Retina (tissue), 1 donor: ENCODE measurements around the gene ZNF207.
"Not testable (repeated sequence)": the region's sequence is repeated elsewhere in the genome, so short reads cannot be mapped to it uniquely, and the experiment has no call there.

ENCODE experiments used
- DNase-seq: peaks from one replicate; pipeline ENCODE4 v3.0.0-alpha.2; 2016

The ZNF207 gene

GRCh38 chr17:32349854-32350665 is at the start of gene ZNF207:
Gene ZNF207 (plus strand): TSS chr17:32350157. CDS start chr17:32350286, 129 bp downstream.
- DNase-seq = peak; percentile 97

GRCh38 chr17:32302037-32302436 is 47.9 kb upstream of the ZNF207 start:
- no peak for DNase-seq

- DNase-seq = peak; percentile 50
These were observed 46.9 kb upstream of the ZNF207 start for GRCh38 chr17:32302860-32303649.

- DNase-seq = no peak
These were observed 46.1 kb upstream of the ZNF207 start for GRCh38 chr17:32303781-32304288.

GRCh38 chr17:32305049-32305448 is 44.9 kb upstream of the ZNF207 start:
- DNase-seq = no peak

GRCh38 chr17:32307658-32308057 is 42.3 kb upstream of the ZNF207 start:
- DNase-seq = peak; percentile 51

GRCh38 chr17:32311028-32311536 is 38.9 kb upstream of the ZNF207 start:
- DNase-seq = peak; percentile 72

GRCh38 chr17:32314636-32315035 is 35.3 kb upstream of the ZNF207 start:
- no peak for DNase-seq

GRCh38 chr17:32315171-32315570 is 34.8 kb upstream of the ZNF207 start:
- no peak for DNase-seq

GRCh38 chr17:32316653-32317052 is 33.3 kb upstream of the ZNF207 start:
- DNase-seq = not testable (repeated sequence)

- no peak for DNase-seq
These were observed 32.6 kb upstream of the ZNF207 start for GRCh38 chr17:32317353-32317752.

- DNase-seq = no peak
These were observed 31.9 kb upstream of the ZNF207 start for GRCh38 chr17:32318071-32318470.

- peak; percentile 85 for DNase-seq
These were observed 30.4 kb upstream of the ZNF207 start for GRCh38 chr17:32319548-32319905.

GRCh38 chr17:32320080-32320479 is 29.9 kb upstream of the ZNF207 start:
- DNase-seq = not testable (repeated sequence)

- DNase-seq = no peak
These were observed 29.1 kb upstream of the ZNF207 start for GRCh38 chr17:32320847-32321246.

GRCh38 chr17:32323046-32323445 is 26.9 kb upstream of the ZNF207 start:
- no peak for DNase-seq

- DNase-seq = peak; percentile 62
These were observed 26.0 kb upstream of the ZNF207 start for GRCh38 chr17:32323811-32324491.

GRCh38 chr17:32327911-32328310 is 22.0 kb upstream of the ZNF207 start:
- no peak for DNase-seq

- no peak for DNase-seq
These were observed 19.8 kb upstream of the ZNF207 start for GRCh38 chr17:32330147-32330546.

GRCh38 chr17:32331243-32332040 is 18.5 kb upstream of the ZNF207 start:
- no peak for DNase-seq

GRCh38 chr17:32333187-32333586 is 16.8 kb upstream of the ZNF207 start:
- DNase-seq = no peak

GRCh38 chr17:32335046-32335445 is 14.9 kb upstream of the ZNF207 start:
- DNase-seq = no peak
